HL-60/S4 treated with phorbol 12-myristate 13-acetate at 8.2 ng/mL for 4 days and 3 days (cell line): ENCODE data around the gene HES4.

Experiments
- in situ Hi-C: fragments of 300-500 bp; cut with MboI; formaldehyde crosslinking; loops from 2 replicates; pipeline ENCODE4 v1.15.0; 2022; ENCODE audit warnings: low sequenced_read_pairs

Gene HES4

DNA sequence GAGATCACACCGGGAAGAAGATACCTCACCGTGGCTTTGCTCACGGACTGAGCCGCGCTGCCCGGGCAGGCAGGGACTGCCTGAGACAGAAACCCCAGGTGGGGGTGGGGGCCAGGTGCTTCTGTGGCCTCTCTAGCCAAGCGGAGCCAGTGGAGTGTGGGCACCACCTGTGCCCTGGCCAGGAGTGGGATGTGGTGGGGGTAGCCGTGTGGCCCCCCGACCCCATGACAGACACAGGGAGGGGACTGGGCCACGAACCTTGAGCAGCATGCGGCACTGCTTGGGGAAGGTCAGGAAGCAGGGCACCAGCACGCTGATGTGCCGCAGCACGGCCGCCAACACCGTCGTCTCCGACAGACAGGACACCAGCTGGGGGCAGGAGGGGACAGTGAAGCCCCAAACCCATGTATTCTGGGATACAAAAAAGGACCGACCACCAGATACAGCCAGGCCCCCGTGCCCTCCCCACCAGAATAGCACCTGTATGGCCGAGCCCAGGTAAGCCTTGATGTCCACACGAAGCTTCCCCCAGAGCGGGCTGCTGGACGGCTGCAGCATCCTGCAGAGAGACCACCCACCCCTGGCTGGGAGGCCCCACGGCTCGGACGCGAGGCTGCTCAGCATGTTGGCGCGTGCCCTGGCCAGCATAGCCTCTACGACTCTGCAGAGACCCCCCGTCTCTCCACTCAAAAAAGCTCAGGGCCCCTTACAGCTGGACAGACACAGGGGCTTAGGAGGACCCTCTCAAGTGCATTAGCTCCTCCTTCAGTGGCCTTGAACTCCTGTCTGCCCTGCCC, 46.2 kb downstream of the HES4 start:
- in situ Hi-C loops = no loop called here

GRCh38 chr1:952603-953002, 47.3 kb downstream of the HES4 start:
- in situ Hi-C loops = no loop called here

GRCh38 chr1:952201-952600, 47.7 kb downstream of the HES4 start:
- in situ Hi-C loops = no loop called here

- in situ Hi-C loops = no loop called here
These were observed 48.5 kb downstream of the HES4 start for GRCh38 chr1:951364-951763.

GRCh38 chr1:950881-951280, 49.0 kb downstream of the HES4 start:
- in situ Hi-C loops = no loop called here

DNA sequence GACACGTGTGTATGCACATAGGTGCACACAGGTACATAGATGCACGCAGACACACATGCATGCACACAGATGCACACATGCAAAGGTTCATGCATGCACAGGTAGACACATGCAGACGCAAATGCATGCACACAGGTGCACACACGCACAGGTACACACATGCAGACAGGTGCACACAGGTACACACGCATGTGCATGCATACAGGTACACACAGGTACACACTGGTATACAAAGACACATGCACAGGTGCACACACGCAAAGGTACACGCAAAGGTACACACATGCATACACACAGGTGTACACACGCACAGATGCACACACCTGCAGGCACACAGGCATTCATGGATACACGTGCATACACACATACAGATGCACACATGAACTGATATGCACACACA, 49.6 kb downstream of the HES4 start:
- in situ Hi-C loops = no loop called here
